CD8-positive, alpha-beta memory T cell (primary cell): ENCODE results near the gene ZAR1. TPM values are rescaled to one million over a fixed set of nuclear protein-coding genes. Genes with fewer than 3 reads are reported as not detected.
A peak's percentile ranks its signal among the peaks of the same experiment; 100 is the strongest.
"Not testable (repeated sequence)": the region's sequence is repeated elsewhere in the genome, so short reads cannot be mapped to it uniquely, and the experiment has no call there.

Experiments
- CTCF ChIA-PET: fragments of 350-600 bp; sonication (Branson Sonifier 250); formaldehyde crosslinking; loops from one replicate; lab custom pipeline; 2021; ENCODE audit warnings: antibody characterized with exemption; lab: Charles Lee
- POLR2A ChIA-PET: fragments of 350-600 bp; sonication (Branson Sonifier 250); formaldehyde crosslinking; loops from one replicate; lab custom pipeline; 2021; ENCODE audit warnings: antibody characterized with exemption; lab: Charles Lee
- DNase-seq, 5 donors: peaks; one replicate each; pipeline versions ENCODE4 v3.0.0 to v3.0.0-alpha.2; 2020 to 2022; ENCODE audit warnings: mixed read lengths in 1 of 5
- H3K27ac ChIP-seq: one replicate; pipeline ENCODE4 v1.7.0; 2013; ENCODE audit warnings: low read depth, mild to moderate bottlenecking, low read length, moderate library complexity
- H3K27me3 ChIP-seq: 2 replicates; pipeline ENCODE4 v1.7.0; 2013; ENCODE audit warnings: low read length, mild to moderate bottlenecking; ENCODE audit not compliant: insufficient read depth, poor library complexity, severe bottlenecking
- H3K36me3 ChIP-seq: 2 replicates; pipeline ENCODE4 v1.7.0; 2013; ENCODE audit warnings: mild to moderate bottlenecking, low read length, moderate library complexity; ENCODE audit not compliant: insufficient read depth
- H3K4me1 ChIP-seq: 2 replicates; pipeline ENCODE4 v1.7.0; 2013; ENCODE audit warnings: mild to moderate bottlenecking, low read length, moderate library complexity; ENCODE audit not compliant: insufficient read depth
- H3K4me3 ChIP-seq: 2 replicates; pipeline ENCODE4 v1.7.0; 2013; ENCODE audit warnings: mild to moderate bottlenecking, low read length
- H3K9me3 ChIP-seq: 2 replicates; pipeline ENCODE4 v1.7.0; 2013; ENCODE audit warnings: mild to moderate bottlenecking, low read length
- H3K27ac Mint-ChIP-seq, 8 donors: one replicate each; pipeline ENCODE4 v1.8.0; 2020 to 2021; ENCODE audit warnings: mixed read lengths in 8 of 8, mild to moderate bottlenecking in 6 of 8, inconsistent platforms in 3 of 8, moderate library complexity in 3 of 8
- H3K27me3 Mint-ChIP-seq, 2 donors: one replicate each; pipeline ENCODE4 v1.8.0; 2020 to 2021; ENCODE audit warnings: mixed read lengths in 2 of 2, mild to moderate bottlenecking in 1 of 2, moderate library complexity in 1 of 2
- H3K36me3 Mint-ChIP-seq, 3 donors: one replicate each; pipeline ENCODE4 v1.8.0; 2020 to 2021; ENCODE audit warnings: mixed read lengths in 3 of 3, inconsistent platforms in 1 of 3, mild to moderate bottlenecking in 1 of 3
- H3K4me1 Mint-ChIP-seq, 3 donors: one replicate each; pipeline ENCODE4 v1.8.0; 2020 to 2021; ENCODE audit warnings: mixed read lengths in 3 of 3, inconsistent platforms in 1 of 3, mild to moderate bottlenecking in 1 of 3
- H3K4me3 Mint-ChIP-seq, 7 donors: one replicate each; pipeline ENCODE4 v1.8.0; 2020 to 2021; ENCODE audit warnings: mixed read lengths in 7 of 7, mild to moderate bottlenecking in 6 of 7, moderate library complexity in 4 of 7, inconsistent platforms in 2 of 7
- H3K9me3 Mint-ChIP-seq, 5 donors: one replicate each; pipeline ENCODE4 v1.8.0; 2020 to 2022; ENCODE audit warnings: mixed read lengths in 5 of 5, mild to moderate bottlenecking in 3 of 5, moderate library complexity in 2 of 5, inconsistent platforms in 1 of 5
- polyA plus RNA-seq: library from polyadenylated mRNA; unstranded; fragments of 300-500 nt; fragmentation: Illumina TruSeq; gene quantifications from one replicate; pipeline ENCODE4 v1.2.3, GENCODE V29; 2021
- total RNA-seq, 2 experiments: library from RNA; stranded (reverse); gene quantifications; one replicate each; pipeline ENCODE4 v1.2.3, GENCODE V29; 2021

Gene ZAR1
- total RNA-seq (not detected), polyA plus RNA-seq (not detected)

DNA sequence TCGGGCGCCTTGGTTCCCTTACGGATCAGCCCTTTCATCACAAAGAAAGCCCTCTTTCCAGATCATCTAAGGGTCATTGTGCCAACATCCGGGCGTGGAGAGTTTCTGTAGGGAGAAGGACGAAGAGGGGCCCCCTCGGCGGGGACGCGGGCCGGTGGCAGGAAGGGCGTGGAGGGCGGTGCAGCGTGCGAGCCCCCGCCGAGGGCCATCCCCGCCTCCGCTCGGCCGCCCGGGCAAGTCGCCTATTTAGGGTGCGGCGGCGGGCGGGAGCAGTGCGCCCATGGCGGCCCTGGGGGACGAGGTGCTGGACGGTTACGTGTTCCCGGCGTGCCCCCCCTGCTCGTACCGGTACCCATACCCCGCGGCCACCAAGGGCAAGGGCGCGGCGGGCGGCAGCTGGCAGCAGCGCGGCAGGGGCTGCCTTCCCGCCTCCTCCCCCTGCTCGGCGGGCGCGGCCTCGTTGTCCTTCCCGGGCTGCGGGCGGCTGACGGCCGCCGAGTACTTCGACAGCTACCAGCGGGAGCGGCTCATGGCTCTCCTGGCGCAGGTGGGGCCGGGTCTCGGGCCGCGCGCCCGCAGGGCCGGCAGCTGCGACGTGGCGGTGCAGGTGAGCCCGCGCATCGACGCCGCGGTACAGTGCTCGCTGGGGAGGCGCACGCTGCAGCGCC is at the start of gene ZAR1:
TSS of gene ZAR1 (plus strand) at position 241 of the 668 bp plus-strand sequence. CDS start at position 281, 40 bp downstream.
- DNase-seq, result no peak

DNA sequence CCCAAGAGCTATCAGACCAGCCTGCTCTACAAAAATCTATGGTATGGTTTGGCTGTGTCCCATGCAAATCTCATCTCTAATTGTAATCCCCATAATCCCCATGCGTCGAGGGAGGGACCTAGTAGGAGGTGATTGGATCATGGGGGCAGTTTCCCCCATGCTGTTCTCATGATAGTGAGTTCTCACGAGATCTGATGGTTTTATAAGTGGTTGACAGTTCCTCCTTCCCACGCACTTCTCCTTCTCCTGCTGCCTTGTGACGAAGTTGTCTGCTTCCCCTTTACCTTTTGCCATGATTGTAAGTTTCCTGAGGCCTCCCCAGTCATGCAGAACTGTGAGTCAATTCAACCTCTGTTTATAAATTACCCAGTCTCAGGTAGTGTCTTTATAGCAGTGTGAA is 49.1 kb upstream of the ZAR1 start:
- DNase-seq, H3K27ac Mint-ChIP-seq, CTCF ChIA-PET, H3K4me3 Mint-ChIP-seq, POLR2A ChIA-PET, H3K9me3 ChIP-seq, H3K36me3 ChIP-seq, H3K9me3 Mint-ChIP-seq, H3K27me3 ChIP-seq, H3K4me3 ChIP-seq, H3K27me3 Mint-ChIP-seq, H3K36me3 Mint-ChIP-seq, H3K4me1 ChIP-seq, H3K4me1 Mint-ChIP-seq, H3K27ac ChIP-seq: not testable (repeated sequence)

More for the DNA sequence above, at the start of gene ZAR1:
- H3K9me3 ChIP-seq, result no peaks in the 10 kb centered on the region
- no peaks in the 10 kb centered on the region for H3K36me3 ChIP-seq
- H3K27me3 Mint-ChIP-seq, result peaks cover 47 to 59% of the 10 kb centered on the region in 2 donors
- peaks cover 0 to 8% (median 1%) of the 10 kb centered on the region in 3 donors for H3K4me1 Mint-ChIP-seq
- H3K36me3 Mint-ChIP-seq, result no peaks in the 10 kb centered on the region
- no peak within 1 kb of the TSS for H3K27ac ChIP-seq
- H3K27me3 ChIP-seq, result peaks cover 7% of the 10 kb centered on the region
- H3K27ac Mint-ChIP-seq, result peak within 1 kb of the TSS in 2 of 8 donors; percentile 27 to 77
- H3K4me3 ChIP-seq, result no peak within 1 kb of the TSS
- H3K9me3 Mint-ChIP-seq, result peaks cover 0 to 3% (median 0%) of the 10 kb centered on the region in 5 donors
- peak within 1 kb of the TSS in 6 of 7 donors; percentile 51 to 74 (median 63) for H3K4me3 Mint-ChIP-seq
- ChIA-PET POLR2A (no interaction called here), CTCF (no interaction called here)
- H3K4me1 ChIP-seq, result no peaks in the 10 kb centered on the region

DNA sequence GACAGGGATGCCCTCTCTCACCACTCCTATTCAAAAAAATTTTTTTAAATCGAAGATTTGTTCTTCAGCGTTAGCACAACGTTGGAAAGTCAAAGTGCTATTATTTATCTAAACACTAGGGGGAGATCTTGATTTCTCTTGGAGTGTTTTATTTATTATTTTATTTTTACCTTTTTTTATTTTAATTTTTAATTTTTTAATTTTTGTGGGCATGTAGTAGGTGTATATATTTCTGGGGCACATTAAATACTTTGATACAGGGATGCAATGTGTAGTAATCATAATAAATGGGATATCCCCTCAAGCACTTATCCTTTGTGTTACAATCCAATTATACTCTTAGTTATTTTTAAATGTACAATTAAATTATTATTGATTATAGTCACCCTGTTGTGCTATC is 44.3 kb upstream of the ZAR1 start:
- POLR2A ChIA-PET, result no interaction called here
- Histone ChIP-seq H3K27me3 (no peaks in the 10 kb centered on the region), H3K4me1 (no peaks in the 10 kb centered on the region), H3K27ac (no peak overlapping the region), H3K36me3 (no peaks in the 10 kb centered on the region), H3K9me3 (no peaks in the 10 kb centered on the region), H3K4me3 (no peak overlapping the region)
- H3K9me3 Mint-ChIP-seq, result no peaks in the 10 kb centered on the region
- no peak overlapping the region for H3K4me3 Mint-ChIP-seq
- H3K4me1 Mint-ChIP-seq, result no peaks in the 10 kb centered on the region
- peak in 1 of 5 donors; percentile 3 for DNase-seq
- H3K27ac Mint-ChIP-seq, result no peak overlapping the region
- H3K27me3 Mint-ChIP-seq, result peaks cover 3 to 17% of the 10 kb centered on the region in 2 donors
- CTCF ChIA-PET, result no interaction called here
- H3K36me3 Mint-ChIP-seq, result no peaks in the 10 kb centered on the region

GRCh38 chr4:48446642-48447041 is 43.4 kb upstream of the ZAR1 start:
- Mint-ChIP-seq H3K27ac (no peak overlapping the region), H3K4me1 (no peaks in the 10 kb centered on the region), H3K9me3 (no peaks in the 10 kb centered on the region), H3K36me3 (peaks cover 0 to 1% (median 0%) of the 10 kb centered on the region in 3 donors), H3K27me3 (peaks cover 3 to 21% of the 10 kb centered on the region in 2 donors), H3K4me3 (no peak overlapping the region)
- no peaks in the 10 kb centered on the region for H3K4me1 ChIP-seq
- H3K36me3 ChIP-seq, result no peaks in the 10 kb centered on the region
- no peak overlapping the region for H3K4me3 ChIP-seq
- POLR2A ChIA-PET, result interaction anchor here (0.6 kb wide), 1 partner anchor 243 kb away, joined by 3 read pairs; no protein-coding TSS in a partner anchor
- CTCF ChIA-PET, result no interaction called here
- no peak for DNase-seq
- no peaks in the 10 kb centered on the region for H3K27me3 ChIP-seq
- H3K9me3 ChIP-seq, result no peaks in the 10 kb centered on the region
- no peak overlapping the region for H3K27ac ChIP-seq

DNA sequence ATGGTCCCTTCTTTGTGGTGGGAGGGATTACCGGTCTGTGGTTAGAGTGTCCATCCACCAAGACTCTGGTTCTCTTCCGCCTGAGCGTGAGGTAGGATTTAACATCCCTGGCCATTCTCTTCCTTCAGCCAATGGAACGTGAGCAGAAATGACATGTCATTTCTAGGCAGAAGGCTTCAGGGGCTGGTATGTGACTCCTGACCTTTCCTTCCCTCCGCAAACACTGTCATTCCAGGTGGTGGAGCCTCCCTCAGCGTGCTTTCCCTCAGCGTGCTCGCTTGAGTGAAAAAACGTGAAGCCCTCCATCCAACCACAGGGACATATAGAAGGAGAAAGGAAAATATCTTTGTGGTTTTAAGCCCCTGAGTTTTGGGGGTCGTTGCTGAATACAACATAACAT is 40.9 kb upstream of the ZAR1 start:
- no peak overlapping the region for H3K27ac Mint-ChIP-seq
- CTCF ChIA-PET, result no interaction called here

DNA sequence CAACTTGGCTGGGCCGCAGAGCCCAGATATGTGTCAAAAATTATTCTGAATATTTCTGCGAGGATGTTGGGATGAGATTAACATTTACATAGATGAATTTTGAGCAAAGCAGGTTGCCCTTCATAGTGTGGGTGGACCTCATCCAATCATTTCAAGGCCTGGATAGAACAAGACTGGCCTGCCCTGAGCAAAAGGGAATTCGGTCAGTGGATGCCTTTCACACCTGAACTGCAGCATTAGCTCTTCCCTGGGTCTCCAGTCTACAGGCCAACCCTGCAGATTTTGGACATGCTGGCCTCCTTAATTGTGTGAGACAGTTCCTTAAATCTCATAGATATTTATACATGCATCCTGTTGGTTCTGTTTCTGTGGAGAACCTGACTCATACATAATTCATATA is 39.3 kb upstream of the ZAR1 start:
- Histone ChIP-seq H3K4me1 (no peaks in the 10 kb centered on the region), H3K4me3 (no peak overlapping the region), H3K9me3 (no peaks in the 10 kb centered on the region), H3K36me3 (no peaks in the 10 kb centered on the region), H3K27me3 (no peaks in the 10 kb centered on the region), H3K27ac (no peak overlapping the region)
- ChIA-PET POLR2A (no interaction called here), CTCF (no interaction called here)
- no peaks in the 10 kb centered on the region for H3K4me1 Mint-ChIP-seq
- peaks cover 0 to 1% (median 0%) of the 10 kb centered on the region in 3 donors for H3K36me3 Mint-ChIP-seq
- H3K27me3 Mint-ChIP-seq, result peaks cover 2 to 31% of the 10 kb centered on the region in 2 donors
- no peak overlapping the region for H3K27ac Mint-ChIP-seq
- no peak overlapping the region for H3K4me3 Mint-ChIP-seq
- peaks cover 0 to under 1% (median 0%) of the 10 kb centered on the region in 5 donors for H3K9me3 Mint-ChIP-seq
- no peak for DNase-seq

More for the DNA sequence above, 40.9 kb upstream of the ZAR1 start:
- H3K27me3 Mint-ChIP-seq, result peaks cover 3 to 32% of the 10 kb centered on the region in 2 donors
- Histone ChIP-seq H3K36me3 (no peaks in the 10 kb centered on the region), H3K4me1 (no peaks in the 10 kb centered on the region), H3K27ac (no peak overlapping the region), H3K9me3 (no peaks in the 10 kb centered on the region), H3K27me3 (no peaks in the 10 kb centered on the region), H3K4me3 (no peak overlapping the region)
- no peak for DNase-seq
- H3K4me1 Mint-ChIP-seq, result no peaks in the 10 kb centered on the region
- H3K36me3 Mint-ChIP-seq, result peaks cover 0 to 1% (median 0%) of the 10 kb centered on the region in 3 donors
- no peaks in the 10 kb centered on the region for H3K9me3 Mint-ChIP-seq
- POLR2A ChIA-PET, result no interaction called here
- no peak overlapping the region for H3K4me3 Mint-ChIP-seq

GRCh38 chr4:48451656-48452055 is 38.4 kb upstream of the ZAR1 start:
- H3K4me1 ChIP-seq, H3K27ac Mint-ChIP-seq, H3K9me3 Mint-ChIP-seq, H3K4me3 ChIP-seq, H3K27me3 ChIP-seq, DNase-seq, H3K4me1 Mint-ChIP-seq, CTCF ChIA-PET, H3K27ac ChIP-seq, H3K4me3 Mint-ChIP-seq, POLR2A ChIA-PET, H3K36me3 ChIP-seq, H3K36me3 Mint-ChIP-seq, H3K9me3 ChIP-seq: not testable (repeated sequence)
- peaks cover 0 to 31% of the 10 kb centered on the region in 2 donors for H3K27me3 Mint-ChIP-seq

DNA sequence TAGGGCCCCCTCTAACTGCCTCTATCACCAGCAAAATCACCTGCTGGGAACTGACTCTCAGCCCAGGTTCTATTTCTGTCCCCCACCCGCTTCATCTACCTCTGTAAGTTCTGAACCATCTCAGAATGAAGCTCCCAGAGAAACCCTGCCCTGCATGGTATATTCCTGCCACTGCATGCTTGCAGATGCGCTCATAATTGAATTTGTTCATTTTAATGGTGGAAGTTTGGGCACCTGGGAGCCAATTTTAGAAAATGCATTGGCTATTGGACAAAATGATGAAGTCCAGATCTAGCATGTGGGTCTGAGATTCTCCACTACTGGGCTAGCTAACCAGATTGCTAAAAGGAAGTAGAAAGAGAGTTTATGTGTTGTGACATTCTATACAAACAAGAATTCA is 35.5 kb upstream of the ZAR1 start:
- no peak overlapping the region for H3K27ac Mint-ChIP-seq
- Histone ChIP-seq H3K4me1 (no peaks in the 10 kb centered on the region), H3K36me3 (no peaks in the 10 kb centered on the region), H3K4me3 (no peak overlapping the region), H3K9me3 (no peaks in the 10 kb centered on the region), H3K27me3 (no peaks in the 10 kb centered on the region), H3K27ac (no peak overlapping the region)
- H3K4me1 Mint-ChIP-seq, result no peaks in the 10 kb centered on the region
- H3K4me3 Mint-ChIP-seq, result no peak overlapping the region
- no peak for DNase-seq
- peaks cover 0 to 21% of the 10 kb centered on the region in 2 donors for H3K27me3 Mint-ChIP-seq
- peaks cover 0 to 5% (median 0%) of the 10 kb centered on the region in 5 donors for H3K9me3 Mint-ChIP-seq
- H3K36me3 Mint-ChIP-seq, result peaks cover 0 to 1% (median 0%) of the 10 kb centered on the region in 3 donors
- ChIA-PET CTCF (no interaction called here), POLR2A (no interaction called here)
